Right lobe of liver (tissue), 6 donors: Measurements from ENCODE around the gene VSTM2L. TPM values are rescaled to one million over a fixed set of nuclear protein-coding genes. Genes with fewer than 3 reads are reported as not detected.

ENCODE experiments used
- ATAC-seq, 4 donors: fragments of 200-7000 bp; cut with Tn5 transposase; one replicate each; pipeline ENCODE4 v1.9.1; 2020; ENCODE audit warnings: mild to moderate bottlenecking in 4 of 4, moderate library complexity in 4 of 4
- DNase-seq, 3 donors: peaks; one replicate each; pipeline ENCODE4 v3.0.0-alpha.2; 2020
- H3K27ac ChIP-seq, 3 donors: fragments of 200-600 bp; one replicate each; pipeline ENCODE4 v1.8.0; 2022
- H3K27me3 ChIP-seq, 2 donors: fragments of 200-600 bp; one replicate each; pipeline ENCODE4 v1.8.0; 2022
- H3K36me3 ChIP-seq, 4 donors: fragments of 200-600 bp; sonication (generic) in 1 of 4; one replicate each; pipeline versions ENCODE4 v1.5.1 to v1.8.0; 2017 to 2022; ENCODE audit warnings: control low read depth in 1 of 4
- H3K4me1 ChIP-seq, 4 donors: fragments of 200-600 bp; sonication (generic) in 1 of 4; one replicate each; pipeline versions ENCODE4 v1.5.1 to v1.8.0; 2017 to 2022; ENCODE audit warnings: control low read depth in 1 of 4
- H3K4me3 ChIP-seq, 3 donors: fragments of 200-600 bp; one replicate each; pipeline ENCODE4 v1.8.0; 2022
- H3K9me3 ChIP-seq, 4 donors: fragments of 200-600 bp; sonication (generic) in 1 of 4; one replicate each; pipeline versions ENCODE4 v1.5.1 to v1.8.0; 2017 to 2022; ENCODE audit warnings: control low read depth in 1 of 4
- CTCF ChIP-seq, 4 donors: fragments of 200-600 bp in 3 of 4; fragments of 450-650 bp in 1 of 4; IDR thresholded peaks; one replicate each; pipeline versions ENCODE4 v1.5.1 to v1.8.0; 2016 to 2022; ENCODE audit warnings: antibody characterized with exemption in 4 of 4, mild to moderate bottlenecking in 2 of 4
- POLR2A ChIP-seq: fragments of 450-650 bp; IDR thresholded peaks from one replicate; pipeline ENCODE4 v1.6.1; 2017; ENCODE audit warnings: antibody characterized with exemption, mild to moderate bottlenecking
- WGBS: methylation state at CpG from one replicate; pipeline ENCODE4 v1.1.6; 2018; ENCODE audit warnings: low coverage, low lambda C conversion rate; ENCODE audit not compliant: insufficient coverage; ENCODE audit errors: missing lambda C conversion rate; 5-methylcytosine and 5-hydroxymethylcytosine counted together
- intact Hi-C, 2 donors: fragments of 100-400 bp; cut with DNase I; formaldehyde crosslinking; loops; one replicate each; pipeline versions ENCODE4 v1.11.2 to v1.14.1; 2022
- total RNA-seq, 6 experiments: library from RNA; depleted of rRNA in 2 of 6; stranded (reverse); fragments of >200 nt in 2 of 6; fragmentation: NEBNext Ultra II Directional in 3 of 6; extraction: Animal tissue kit (Norgen Biotek cat#: 25700) in 3 of 6; gene quantifications; one replicate each; pipeline versions ENCODE4 v1.1.0 to v1.2.4, GENCODE V29; 2016 to 2023
- donor health status: DM: no; HTN: yes; CAD: no.
- donor health status: DM: no; HTN: no; CAD: no.
- donor health status: DM: no; HTN: no; CAD: no.
- donor health status: DM: no; HTN: yes; CAD: no.
- donor health status: DM: no; HTN: yes; CAD: no.

The VSTM2L gene
- total RNA-seq, 6 experiments from 2014 or later = 0.56 to 10.7 (median 1.8) TPM

- no CpG with 5 or more reads among the region's 13 CpGs for WGBS
- intact Hi-C loops = no loop called here
- no peak for TF ChIP-seq POLR2A
- TF ChIP-seq CTCF (IDR thresholded peaks at IDR 0.05) = no peak
- no peak overlapping the region for H3K4me3 ChIP-seq
- H3K9me3 ChIP-seq = no peaks in the 10 kb centered on the region
- peaks cover 0 to 6% (median 0%) of the 10 kb centered on the region in 4 donors for H3K4me1 ChIP-seq
- H3K27me3 ChIP-seq = no peaks in the 10 kb centered on the region
- no peak overlapping the region for H3K27ac ChIP-seq
- no peaks in the 10 kb centered on the region for H3K36me3 ChIP-seq
- no peak for DNase-seq
- ATAC-seq = no peak
These were observed 12.3 kb upstream of the VSTM2L start for GRCh38 chr20:37890643-37891042.

DNA sequence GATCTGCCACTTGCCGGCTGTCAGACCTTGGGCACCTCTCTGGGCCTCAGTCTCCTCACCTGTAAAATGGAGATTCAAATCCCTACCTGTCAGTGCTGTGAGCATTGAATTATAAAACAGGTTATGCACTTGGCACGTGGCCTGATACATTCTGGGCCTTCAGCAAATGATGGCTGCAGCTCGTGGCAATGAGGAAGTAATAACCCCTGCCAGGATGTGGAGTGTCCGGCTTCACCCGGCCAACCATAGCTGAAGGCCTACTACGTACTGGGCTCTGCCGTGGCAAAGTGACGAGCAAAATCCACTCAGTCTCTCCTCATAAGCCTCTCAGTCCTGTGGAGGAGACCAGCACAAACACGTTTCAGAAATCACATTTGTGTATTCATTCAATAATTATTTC is 10.9 kb upstream of the VSTM2L start:
- 54% methylated on average over 5 of the region's 9 CpGs for WGBS
- Histone ChIP-seq H3K36me3 (no peaks in the 10 kb centered on the region), H3K27ac (no peak overlapping the region), H3K4me1 (no peaks in the 10 kb centered on the region), H3K4me3 (no peak overlapping the region), H3K27me3 (no peaks in the 10 kb centered on the region), H3K9me3 (no peaks in the 10 kb centered on the region)
- intact Hi-C loops = no loop called here
- ATAC-seq = no peak
- TF ChIP-seq CTCF (IDR thresholded peaks at IDR 0.05) = no peak
- TF ChIP-seq POLR2A = no peak
- DNase-seq = no peak

- H3K27ac ChIP-seq = no peak overlapping the region
- no peaks in the 10 kb centered on the region for H3K9me3 ChIP-seq
- H3K4me3 ChIP-seq = no peak overlapping the region
- H3K36me3 ChIP-seq = no peaks in the 10 kb centered on the region
- no peak for DNase-seq
- TF ChIP-seq POLR2A = no peak
- TF ChIP-seq CTCF (IDR thresholded peaks at IDR 0.05) = no peak
- no peaks in the 10 kb centered on the region for H3K4me1 ChIP-seq
- H3K27me3 ChIP-seq = no peaks in the 10 kb centered on the region
- no peak for ATAC-seq
- intact Hi-C loops = no loop called here
- 55% methylated on average over 2 of the region's 5 CpGs for WGBS
These were observed 9.2 kb upstream of the VSTM2L start for GRCh38 chr20:37893566-37894241.

- no peak for TF ChIP-seq POLR2A
- no peak for TF ChIP-seq CTCF (IDR thresholded peaks at IDR 0.05)
- H3K4me3 ChIP-seq = no peak overlapping the region
- H3K4me1 ChIP-seq = no peaks in the 10 kb centered on the region
- DNase-seq = no peak
- 83% methylated on average over 1 of the region's 4 CpGs for WGBS
- ATAC-seq = no peak
- H3K9me3 ChIP-seq = no peaks in the 10 kb centered on the region
- H3K27me3 ChIP-seq = no peaks in the 10 kb centered on the region
- intact Hi-C loops = no loop called here
- H3K36me3 ChIP-seq = no peaks in the 10 kb centered on the region
- H3K27ac ChIP-seq = no peak overlapping the region
These were observed 8.5 kb upstream of the VSTM2L start for GRCh38 chr20:37894454-37894853.

DNA sequence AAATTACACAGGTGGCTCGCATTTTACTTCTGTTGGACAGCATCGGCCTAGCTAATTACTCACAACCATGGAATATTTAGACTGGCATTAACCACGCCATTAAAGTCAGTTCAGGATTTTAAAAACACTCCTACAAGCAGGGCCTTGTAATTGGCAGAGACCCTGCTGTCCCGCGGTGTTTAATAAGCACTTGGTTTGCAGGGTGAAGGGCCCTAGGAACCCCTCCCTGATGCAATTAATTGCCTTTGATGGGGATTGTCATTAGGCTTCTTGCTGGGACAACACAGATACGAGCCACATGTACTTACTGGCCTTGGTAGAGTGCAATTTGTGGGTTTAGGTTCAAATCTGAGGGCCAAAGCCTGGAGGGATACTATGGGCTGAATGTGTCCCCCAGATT is 7.8 kb upstream of the VSTM2L start:
- no peaks in the 10 kb centered on the region for H3K36me3 ChIP-seq
- 86% methylated on average over 5 of the region's 6 CpGs for WGBS
- H3K27ac ChIP-seq = no peak overlapping the region
- H3K27me3 ChIP-seq = no peaks in the 10 kb centered on the region
- TF ChIP-seq CTCF (IDR thresholded peaks at IDR 0.05) = no peak
- TF ChIP-seq POLR2A = no peak
- no peak for ATAC-seq
- H3K4me1 ChIP-seq = no peaks in the 10 kb centered on the region
- H3K9me3 ChIP-seq = no peaks in the 10 kb centered on the region
- no peak overlapping the region for H3K4me3 ChIP-seq
- intact Hi-C loops = no loop called here
- no peak for DNase-seq
